T-helper 2 cell treated with Interferon-gamma antibody and Interleukin-4, amounts not matched to agents 100 ng/mL and 5 ng/mL, for 36 hours (primary cell): ENCODE data around the gene MID2. TPM values are rescaled to one million over a fixed set of nuclear protein-coding genes. Genes with fewer than 3 reads are reported as not detected.
"Not testable (repeated sequence)": the region's sequence is repeated elsewhere in the genome, so short reads cannot be mapped to it uniquely, and the experiment has no call there.

ENCODE experiments used
- intact Hi-C: fragments of 100-400 bp; cut with micrococcal nuclease; formaldehyde crosslinking; loops from one replicate; pipeline ENCODE4 v1.15.1; 2023
- total RNA-seq: library from RNA; stranded (reverse); gene quantifications from 2 replicates; pipeline ENCODE4 v1.2.3, GENCODE V29; 2022

MID2 gene
- total RNA-seq, 1 donor from 2014 or later, result 2.2 TPM

DNA sequence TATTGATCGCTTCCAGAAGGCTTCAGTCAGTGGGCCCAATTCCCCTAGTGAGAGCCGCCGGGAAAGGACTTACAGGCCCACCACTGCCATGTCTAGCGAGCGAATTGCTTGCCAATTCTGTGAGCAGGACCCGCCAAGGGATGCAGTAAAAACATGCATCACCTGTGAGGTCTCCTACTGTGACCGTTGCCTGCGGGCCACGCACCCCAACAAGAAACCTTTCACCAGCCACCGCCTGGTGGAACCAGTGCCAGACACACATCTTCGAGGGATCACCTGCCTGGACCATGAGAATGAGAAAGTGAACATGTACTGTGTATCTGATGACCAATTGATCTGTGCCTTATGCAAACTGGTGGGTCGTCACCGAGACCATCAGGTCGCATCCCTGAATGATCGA lies 15.3 kb downstream of the MID2 start:
- intact Hi-C loops, result no loop called here

GRCh38 chrX:107842715-107843400 lies 17.2 kb downstream of the MID2 start:
- intact Hi-C loops, result no loop called here

GRCh38 chrX:107845625-107846024 lies 20.0 kb downstream of the MID2 start:
- intact Hi-C loops, result no loop called here

DNA sequence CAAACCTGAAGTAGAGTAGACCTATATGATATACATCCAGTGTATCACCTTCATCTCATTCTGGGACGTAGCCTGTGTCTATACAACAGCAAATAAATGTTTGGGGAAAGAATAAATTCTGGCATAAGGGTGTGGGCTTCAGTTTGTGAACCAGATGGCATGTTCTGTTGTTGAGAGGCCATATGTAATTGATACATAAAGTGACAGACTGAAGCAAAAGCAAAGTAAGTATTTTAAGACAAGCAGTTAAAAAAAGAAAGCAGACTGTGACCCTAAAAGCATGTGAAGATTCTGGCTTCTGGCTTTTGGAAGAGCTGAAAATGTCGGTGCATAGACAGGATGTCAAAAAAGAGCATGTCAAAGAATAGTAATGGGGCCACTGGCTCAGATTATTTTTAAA lies 22.9 kb downstream of the MID2 start:
- intact Hi-C loops, result no loop called here

DNA sequence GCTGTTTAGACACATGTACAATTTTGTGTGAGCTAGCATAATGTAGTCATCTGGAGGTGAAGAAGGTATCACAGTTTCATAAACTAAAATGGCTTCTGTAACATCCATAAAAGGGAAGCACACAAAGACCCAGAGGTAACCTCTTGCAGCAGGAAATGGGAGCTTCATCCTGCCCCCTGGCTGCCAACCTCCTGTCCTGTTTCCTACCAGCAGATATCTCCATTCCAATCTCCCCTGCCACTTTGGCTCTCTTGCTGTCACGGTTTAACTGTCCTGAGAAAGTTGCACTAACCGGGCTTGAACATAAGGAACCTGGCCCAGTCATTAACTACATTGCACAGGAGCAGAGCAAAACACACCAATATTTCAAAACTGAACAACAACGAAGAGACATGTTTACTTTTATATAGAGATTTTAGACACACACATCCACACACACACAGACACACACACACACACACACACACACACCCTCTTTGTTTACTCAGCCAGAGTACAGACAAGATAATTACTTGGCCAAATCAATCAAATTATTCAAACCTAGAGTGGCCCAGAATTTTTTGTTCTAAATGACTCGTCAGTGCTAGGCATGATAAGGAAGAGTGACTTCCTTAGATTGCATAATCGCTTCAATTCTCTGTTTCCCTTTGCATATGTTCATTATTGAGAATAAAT lies 24.2 kb downstream of the MID2 start:
- intact Hi-C loops, result no loop called here

GRCh38 chrX:107850422-107850765 lies 24.7 kb downstream of the MID2 start:
- intact Hi-C loops, result no loop called here

DNA sequence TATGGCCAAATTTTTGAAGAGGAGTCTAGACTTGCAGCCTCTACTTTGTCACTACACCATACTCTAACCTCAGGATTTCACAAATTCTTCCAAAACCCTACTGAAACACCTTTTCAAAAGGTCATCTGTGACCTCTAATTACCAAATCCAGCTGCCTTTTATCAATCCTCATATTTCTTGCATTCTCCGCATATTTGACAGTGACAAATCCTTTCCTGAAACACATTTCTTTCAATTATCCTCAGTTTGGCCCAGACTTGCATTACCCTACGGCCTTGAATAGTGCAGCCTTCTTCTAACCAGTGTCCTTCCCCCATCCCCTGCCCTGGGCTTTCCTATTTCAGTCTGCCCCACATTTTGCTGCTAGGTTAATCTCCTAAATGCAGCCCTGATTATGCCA lies 25.5 kb downstream of the MID2 start:
- intact Hi-C loops, result no loop called here

GRCh38 chrX:107851665-107852064 lies 26.0 kb downstream of the MID2 start:
- intact Hi-C loops, result not testable (repeated sequence)

GRCh38 chrX:107856289-107856688 lies 30.6 kb downstream of the MID2 start:
- intact Hi-C loops, result no loop called here

DNA sequence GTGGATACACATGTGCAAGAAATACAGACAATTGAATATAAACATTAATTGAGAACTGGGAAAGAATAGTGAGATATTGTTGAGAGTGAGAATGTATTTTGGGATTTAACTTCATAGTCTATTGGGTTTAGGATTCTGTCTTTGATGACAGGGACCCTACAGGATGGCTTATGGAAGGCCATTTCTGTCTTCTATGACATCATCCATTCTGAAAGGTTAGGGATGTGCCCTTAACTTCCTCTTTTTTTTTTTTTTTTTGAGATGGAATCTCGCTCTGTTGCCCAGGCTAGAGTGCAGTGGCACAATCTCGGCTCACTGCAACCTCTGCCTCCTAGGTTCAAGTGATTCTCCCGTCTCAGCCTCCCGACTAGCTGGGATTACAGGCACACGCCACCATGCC lies 31.4 kb downstream of the MID2 start:
- intact Hi-C loops, result not testable (repeated sequence)

DNA sequence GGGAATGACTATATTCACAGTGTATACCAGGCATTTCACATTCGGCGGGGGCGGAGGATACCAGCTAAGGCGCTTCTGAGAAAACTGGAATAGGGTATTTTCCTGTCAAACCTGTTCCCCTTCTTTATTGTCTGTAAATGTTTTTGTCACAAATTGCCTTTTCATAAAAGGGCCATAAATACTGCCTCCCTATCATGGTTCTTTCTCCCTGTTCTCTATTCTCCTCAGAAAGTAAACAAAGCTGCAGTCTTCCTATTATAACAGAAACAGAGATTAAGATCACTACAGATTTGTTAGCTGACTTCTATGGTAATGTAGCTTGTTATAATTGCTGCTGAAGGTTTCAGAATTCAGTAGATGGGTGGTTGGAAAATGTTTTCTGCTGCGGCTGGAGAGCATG lies 32.2 kb downstream of the MID2 start:
- intact Hi-C loops, result no loop called here

GRCh38 chrX:107861056-107861455 lies 35.4 kb downstream of the MID2 start:
- intact Hi-C loops, result no loop called here

DNA sequence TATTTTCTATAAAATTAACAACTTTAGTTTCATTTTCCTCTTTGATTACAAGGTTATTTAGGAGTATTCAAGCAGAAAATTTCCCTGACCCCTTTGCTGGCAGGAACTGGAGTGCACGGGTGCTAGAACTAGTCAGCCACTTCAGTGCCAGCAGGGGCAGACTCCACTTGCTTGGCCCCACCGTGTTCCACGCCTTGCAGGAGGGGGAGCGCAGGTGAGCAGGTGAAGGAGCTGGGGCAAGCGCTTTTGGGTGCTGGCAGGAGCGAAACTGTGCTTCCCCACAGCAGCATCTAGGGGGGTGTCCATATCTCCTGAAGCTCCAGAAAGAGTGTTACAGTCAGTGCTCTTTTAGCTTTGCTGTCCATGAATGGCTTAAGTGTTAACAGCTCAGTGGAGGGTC lies 45.5 kb downstream of the MID2 start:
- intact Hi-C loops, result no loop called here

GRCh38 chrX:107878106-107878505 lies 52.4 kb downstream of the MID2 start:
- intact Hi-C loops, result no loop called here

DNA sequence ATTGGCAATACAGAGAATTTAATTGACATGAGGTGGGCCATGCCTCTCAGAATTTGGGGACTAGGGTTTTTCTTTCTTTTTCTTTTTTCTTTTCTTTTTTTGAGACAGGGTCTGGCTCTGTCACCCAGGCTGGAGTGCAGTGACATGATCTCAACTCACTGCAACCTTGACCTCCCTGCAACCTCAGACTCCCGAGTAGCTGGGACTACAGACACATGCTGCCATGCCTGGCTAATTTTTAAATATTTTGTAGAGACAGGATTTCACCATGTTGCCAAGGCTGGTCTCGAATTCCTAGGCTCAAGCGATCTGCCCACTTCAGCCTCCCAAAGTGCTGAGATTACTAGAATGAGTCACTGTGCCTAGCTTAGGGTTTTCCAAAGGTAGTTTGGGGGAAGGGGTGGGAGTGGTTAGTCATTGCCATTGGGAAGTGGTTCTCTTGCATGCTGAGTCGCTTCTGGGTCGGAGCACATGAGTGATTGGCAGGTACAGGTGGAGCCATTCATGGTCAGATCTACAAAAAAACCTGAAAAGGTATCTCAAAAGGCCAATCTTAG lies 54.5 kb downstream of the MID2 start:
- intact Hi-C loops, result no loop called here

- intact Hi-C loops, result loop anchor here (1.0 to 10.0 kb wide), 6 partner anchors 117 to 1000 kb away; partner anchors contain the start of genes NCBP2L and TSC22D3
These were observed 68.4 kb downstream of the MID2 start for GRCh38 chrX:107894038-107894437.

DNA sequence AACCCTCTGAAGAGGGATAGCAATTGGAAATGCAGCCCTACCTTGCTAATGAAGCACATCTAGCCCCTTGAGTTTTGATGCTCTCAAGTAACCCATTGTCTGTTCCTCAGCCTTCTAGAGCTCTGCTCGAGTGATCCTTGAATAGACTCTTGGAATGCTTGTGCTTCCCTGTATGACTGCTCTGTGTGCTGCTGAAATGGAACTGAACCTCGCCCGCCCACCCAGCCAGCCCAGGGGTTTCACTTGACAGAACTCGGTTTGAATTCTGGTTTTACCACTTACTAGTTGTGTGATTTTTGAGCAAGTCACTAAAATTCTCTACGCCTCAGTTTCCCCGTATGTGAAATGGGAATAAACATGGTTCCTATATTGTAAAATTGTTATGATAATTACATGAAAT lies 77.1 kb downstream of the MID2 start:
- intact Hi-C loops, result no loop called here

GRCh38 chrX:107905366-107905765 lies 79.7 kb downstream of the MID2 start:
- intact Hi-C loops, result no loop called here

- intact Hi-C loops, result no loop called here
These were observed 98.6 kb downstream of the MID2 start for GRCh38 chrX:107924136-107924746.

GRCh38 chrX:107934262-107934661 lies 108.6 kb downstream of the MID2 start:
- intact Hi-C loops, result no loop called here

DNA sequence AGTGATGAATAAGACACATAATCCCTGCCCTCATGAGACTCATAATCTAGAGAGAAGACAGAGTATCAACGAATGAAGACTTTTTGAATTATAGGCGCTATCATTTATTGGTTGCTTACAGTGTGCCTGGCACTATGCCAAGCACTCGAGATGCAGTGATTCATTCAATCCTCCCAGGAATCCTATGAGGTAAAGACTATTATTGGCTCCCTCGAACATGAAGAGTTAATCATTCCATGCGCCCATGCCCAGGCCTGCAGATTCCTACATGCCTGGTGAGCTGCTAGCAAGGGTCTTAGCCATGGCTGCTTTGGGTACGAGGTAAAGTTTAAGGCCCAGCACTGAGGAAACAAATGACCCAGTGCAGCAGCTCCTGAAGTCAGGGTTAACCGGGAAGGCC lies 109.5 kb downstream of the MID2 start:
- intact Hi-C loops, result no loop called here

GRCh38 chrX:107935664-107936433 lies 110.2 kb downstream of the MID2 start:
- intact Hi-C loops, result no loop called here
